NCI-H460 (cell line): ENCODE measurements around the gene YPEL3. TPM values are rescaled to one million over a fixed set of nuclear protein-coding genes. Genes with fewer than 3 reads are reported as not detected.
"Not testable (repeated sequence)": the region's sequence is repeated elsewhere in the genome, so short reads cannot be mapped to it uniquely, and the experiment has no call there.

Experiments used
- DNase-seq: peaks from one replicate; pipeline ENCODE4 v3.0.0-alpha.2; 2016; ENCODE audit warnings: low read depth; ENCODE audit errors: extremely low read depth
- total RNA-seq: library from RNA; depleted of rRNA; stranded (reverse); fragments of >200 nt; shearing (Covaris generic); gene quantifications from 2 replicates; pipeline ENCODE4 v1.2.3, GENCODE V29; 2014

Gene YPEL3
- total RNA-seq, 1 experiment from 2014 or later = 8.0 TPM

GRCh38 chr16:30119428-30119827 lies 23.4 kb upstream of the YPEL3 start:
- no peak for DNase-seq

GRCh38 chr16:30117768-30118167 lies 21.8 kb upstream of the YPEL3 start:
- DNase-seq = no peak

GRCh38 chr16:30116291-30117207 lies 20.5 kb upstream of the YPEL3 start:
- no peak for DNase-seq

- no peak for DNase-seq
Measured at GRCh38 chr16:30115238-30115637, 19.2 kb upstream of the YPEL3 start.

- DNase-seq = not testable (repeated sequence)
Measured at GRCh38 chr16:30114833-30115232, 18.8 kb upstream of the YPEL3 start.

GRCh38 chr16:30114411-30114810 lies 18.4 kb upstream of the YPEL3 start:
- no peak for DNase-seq

GRCh38 chr16:30113711-30114333 lies 17.8 kb upstream of the YPEL3 start:
- no peak for DNase-seq

- no peak for DNase-seq
Measured at GRCh38 chr16:30113031-30113710, 17.2 kb upstream of the YPEL3 start, which contains the start of gene GDPD3. TSS of gene GDPD3 (minus strand) at chr16:30113537. CDS start at chr16:30113478, 59 bp downstream.

GRCh38 chr16:30112197-30113030 lies 16.4 kb upstream of the YPEL3 start:
- peak; percentile 49 for DNase-seq

GRCh38 chr16:30110661-30111060 lies 14.6 kb upstream of the YPEL3 start:
- DNase-seq = no peak

GRCh38 chr16:30108059-30108850 lies 12.2 kb upstream of the YPEL3 start:
- no peak for DNase-seq

- DNase-seq = no peak
Measured at GRCh38 chr16:30104492-30104891, 8.5 kb upstream of the YPEL3 start.

- no peak for DNase-seq
Measured at GRCh38 chr16:30104090-30104489, 8.1 kb upstream of the YPEL3 start.

GRCh38 chr16:30096862-30097563 lies 1.0 kb upstream of the YPEL3 start:
- no peak for DNase-seq

GRCh38 chr16:30095166-30096078 lies 591 bp downstream of the YPEL3 start:
- DNase-seq = no peak

GRCh38 chr16:30094541-30095165 lies 1.4 kb downstream of the YPEL3 start:
- no peak for DNase-seq

GRCh38 chr16:30092373-30093010 lies 3.5 kb downstream of the YPEL3 start:
- DNase-seq = peak; percentile 54
